Measurements from ENCODE around the gene KDM1A.

KDM1A gene

DNA sequence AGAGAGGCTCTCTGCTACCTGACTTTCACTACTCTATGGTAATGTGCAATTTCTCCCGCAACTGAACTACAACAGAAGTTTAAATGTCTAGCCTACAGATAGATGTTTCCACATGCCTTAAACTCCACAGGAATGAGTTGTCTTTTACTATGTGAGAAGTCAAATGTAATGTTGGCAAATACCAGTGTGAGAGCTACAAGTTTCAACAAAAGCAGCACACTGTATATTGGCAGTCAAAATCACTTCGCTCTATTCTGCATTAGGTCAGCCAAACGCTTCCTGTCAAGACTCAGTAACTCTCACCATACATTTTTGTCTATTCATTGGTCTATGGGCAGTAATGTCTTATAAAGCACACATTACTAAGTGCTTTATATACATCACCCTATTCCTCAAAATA lies 107.5 kb downstream of the KDM1A start:
- no peak for FAIRE-seq
- TF ChIP-seq, protein P1, sequence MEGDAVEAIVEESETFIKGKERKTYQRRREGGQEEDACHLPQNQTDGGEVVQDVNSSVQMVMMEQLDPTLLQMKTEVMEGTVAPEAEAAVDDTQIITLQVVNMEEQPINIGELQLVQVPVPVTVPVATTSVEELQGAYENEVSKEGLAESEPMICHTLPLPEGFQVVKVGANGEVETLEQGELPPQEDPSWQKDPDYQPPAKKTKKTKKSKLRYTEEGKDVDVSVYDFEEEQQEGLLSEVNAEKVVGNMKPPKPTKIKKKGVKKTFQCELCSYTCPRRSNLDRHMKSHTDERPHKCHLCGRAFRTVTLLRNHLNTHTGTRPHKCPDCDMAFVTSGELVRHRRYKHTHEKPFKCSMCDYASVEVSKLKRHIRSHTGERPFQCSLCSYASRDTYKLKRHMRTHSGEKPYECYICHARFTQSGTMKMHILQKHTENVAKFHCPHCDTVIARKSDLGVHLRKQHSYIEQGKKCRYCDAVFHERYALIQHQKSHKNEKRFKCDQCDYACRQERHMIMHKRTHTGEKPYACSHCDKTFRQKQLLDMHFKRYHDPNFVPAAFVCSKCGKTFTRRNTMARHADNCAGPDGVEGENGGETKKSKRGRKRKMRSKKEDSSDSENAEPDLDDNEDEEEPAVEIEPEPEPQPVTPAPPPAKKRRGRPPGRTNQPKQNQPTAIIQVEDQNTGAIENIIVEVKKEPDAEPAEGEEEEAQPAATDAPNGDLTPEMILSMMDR (IDR thresholded peaks at IDR 0.05; ENCODE audit: insufficient read depth, missing control alignments) = no peak
- DNase-seq (ENCODE audit: insufficient read length, low spot score) = no peak

DNA sequence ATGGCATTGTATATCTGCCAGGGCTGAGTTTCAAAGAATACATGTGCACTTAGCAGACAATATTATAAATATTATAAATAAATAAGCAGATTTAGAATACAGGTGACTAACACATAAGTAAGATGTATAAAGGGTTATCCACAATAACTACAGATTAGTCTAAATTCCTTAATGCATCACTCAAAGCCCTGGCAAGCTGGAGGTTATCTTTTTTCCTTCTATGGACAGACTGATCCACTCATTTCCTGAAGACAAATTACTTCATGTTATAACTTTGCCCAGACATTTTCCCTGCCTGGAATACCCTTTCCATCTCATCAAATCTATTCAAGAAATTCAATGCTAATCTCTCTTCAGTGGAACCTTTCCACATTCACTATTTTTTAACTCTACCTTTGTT lies 110.6 kb downstream of the KDM1A start:
- FAIRE-seq = no peak
- TF ChIP-seq, protein P1 (IDR thresholded peaks at IDR 0.05; ENCODE audit: insufficient read depth, missing control alignments) = no peak
- DNase-seq (ENCODE audit: insufficient read length, low spot score) = no peak

DNA sequence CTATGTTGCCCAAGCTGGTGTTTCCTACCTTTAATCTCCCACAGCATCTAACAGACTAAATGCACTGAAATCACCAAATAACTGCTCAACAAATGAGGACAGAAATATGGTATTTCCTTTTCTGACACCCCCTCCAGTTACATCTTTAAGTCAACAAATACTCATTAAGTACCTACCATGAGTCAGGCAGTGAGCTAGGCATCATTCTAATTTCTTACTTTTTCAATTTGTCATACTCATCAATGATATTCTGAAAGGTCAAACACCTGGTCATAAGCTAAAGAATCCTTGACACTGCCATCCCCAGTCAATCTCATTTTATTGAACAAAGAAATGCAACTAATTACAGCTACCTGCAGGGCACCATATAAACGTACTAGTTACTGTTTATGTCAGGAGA lies 112.8 kb downstream of the KDM1A start:
- no peak for DNase-seq (ENCODE audit: insufficient read length, low spot score)
- FAIRE-seq = no peak
- TF ChIP-seq, protein P1 (IDR thresholded peaks at IDR 0.05; ENCODE audit: insufficient read depth, missing control alignments) = no peak

All from D721Med (cell line).